Epithelial cell of esophagus (primary cell): ENCODE results near the gene WDR64.
"Not testable (repeated sequence)": the region's sequence is repeated elsewhere in the genome, so short reads cannot be mapped to it uniquely, and the experiment has no call there.

Experiments used
- DNase-seq: peaks from one replicate; pipeline ENCODE4 v3.0.0; 2010; ENCODE audit warnings: low read depth
- H3K4me3 ChIP-seq: 2 replicates; pipeline ENCODE4 v1.5.1; 2011; ENCODE audit warnings: mild to moderate bottlenecking, low read length, control low read depth
- TF ChIP-seq, protein P1 (sequence below): IDR thresholded peaks from 2 replicates; pipeline ENCODE4 v1.5.1; 2011; ENCODE audit warnings: low read depth, mild to moderate bottlenecking, low read length, control low read depth, inconsistent platforms; ENCODE audit not compliant: insufficient read depth; ENCODE audit errors: missing control alignments

WDR64 gene

GRCh38 chr1:241717975-241718374, 65.9 kb downstream of the WDR64 start:
- DNase-seq, result no peak
- TF ChIP-seq, protein P1, sequence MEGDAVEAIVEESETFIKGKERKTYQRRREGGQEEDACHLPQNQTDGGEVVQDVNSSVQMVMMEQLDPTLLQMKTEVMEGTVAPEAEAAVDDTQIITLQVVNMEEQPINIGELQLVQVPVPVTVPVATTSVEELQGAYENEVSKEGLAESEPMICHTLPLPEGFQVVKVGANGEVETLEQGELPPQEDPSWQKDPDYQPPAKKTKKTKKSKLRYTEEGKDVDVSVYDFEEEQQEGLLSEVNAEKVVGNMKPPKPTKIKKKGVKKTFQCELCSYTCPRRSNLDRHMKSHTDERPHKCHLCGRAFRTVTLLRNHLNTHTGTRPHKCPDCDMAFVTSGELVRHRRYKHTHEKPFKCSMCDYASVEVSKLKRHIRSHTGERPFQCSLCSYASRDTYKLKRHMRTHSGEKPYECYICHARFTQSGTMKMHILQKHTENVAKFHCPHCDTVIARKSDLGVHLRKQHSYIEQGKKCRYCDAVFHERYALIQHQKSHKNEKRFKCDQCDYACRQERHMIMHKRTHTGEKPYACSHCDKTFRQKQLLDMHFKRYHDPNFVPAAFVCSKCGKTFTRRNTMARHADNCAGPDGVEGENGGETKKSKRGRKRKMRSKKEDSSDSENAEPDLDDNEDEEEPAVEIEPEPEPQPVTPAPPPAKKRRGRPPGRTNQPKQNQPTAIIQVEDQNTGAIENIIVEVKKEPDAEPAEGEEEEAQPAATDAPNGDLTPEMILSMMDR, result no peak
- no peak overlapping the region for H3K4me3 ChIP-seq

- no peak for DNase-seq
- no peak overlapping the region for H3K4me3 ChIP-seq
- TF ChIP-seq, protein P1, result no peak
Observed at GRCh38 chr1:241721011-241721410, 68.9 kb downstream of the WDR64 start.

GRCh38 chr1:241722947-241723346, 70.9 kb downstream of the WDR64 start:
- DNase-seq, result no peak
- TF ChIP-seq, protein P1, result no peak
- no peak overlapping the region for H3K4me3 ChIP-seq

- TF ChIP-seq, protein P1, result no peak
Observed at GRCh38 chr1:241724741-241725356, 72.8 kb downstream of the WDR64 start.

GRCh38 chr1:241730031-241730430, 78.0 kb downstream of the WDR64 start:
- TF ChIP-seq, protein P1, result no peak
- H3K4me3 ChIP-seq, result no peak overlapping the region
- DNase-seq, result no peak

More at GRCh38 chr1:241724741-241725356, 72.8 kb downstream of the WDR64 start:
- DNase-seq, result no peak
- no peak overlapping the region for H3K4me3 ChIP-seq

DNA sequence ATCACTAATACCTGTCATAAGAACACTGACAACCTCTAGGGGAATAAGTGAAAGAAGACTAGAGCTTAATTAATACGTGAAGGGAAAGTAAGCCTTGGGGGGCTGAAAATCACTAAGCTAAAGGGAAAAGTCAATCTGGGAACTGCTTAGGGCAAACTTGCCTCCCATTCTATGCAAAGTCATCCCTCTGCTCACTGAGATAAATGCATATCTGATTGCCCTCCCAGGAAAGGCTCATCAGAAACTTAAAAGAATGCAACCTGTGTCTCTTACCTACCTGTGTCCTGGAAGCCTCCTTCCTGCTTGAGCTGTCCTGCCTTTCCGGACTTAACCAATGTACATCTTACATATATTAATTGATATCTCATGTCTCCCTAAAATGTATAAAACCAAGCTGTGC, 81.8 kb downstream of the WDR64 start:
- TF ChIP-seq, protein P1, result no peak
- no peak for DNase-seq
- H3K4me3 ChIP-seq, result no peak overlapping the region

- no peak for DNase-seq
- no peak overlapping the region for H3K4me3 ChIP-seq
- TF ChIP-seq, protein P1, result no peak
Observed at GRCh38 chr1:241734533-241734932, 82.5 kb downstream of the WDR64 start.

DNA sequence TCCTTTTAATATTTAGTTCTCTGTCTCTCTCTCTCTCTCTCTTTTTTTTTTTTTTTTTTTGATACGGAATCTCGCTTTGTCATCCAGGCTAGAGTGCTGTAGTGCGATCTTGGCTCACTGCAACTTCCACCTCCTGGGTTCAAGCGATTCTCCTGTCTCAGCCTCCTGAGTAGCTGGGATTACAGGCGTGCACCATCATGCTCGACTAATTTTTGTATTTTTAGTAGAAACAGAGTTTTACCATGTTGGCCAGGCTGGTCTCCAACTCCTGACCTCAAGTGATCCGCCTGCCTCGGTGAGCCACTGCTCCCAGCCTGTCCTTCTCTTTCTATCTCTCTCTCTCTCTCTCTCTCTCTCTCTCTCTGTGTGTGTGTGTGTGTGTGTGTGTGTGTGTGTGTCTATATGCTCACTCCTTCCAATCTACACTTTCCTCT, 83.4 kb downstream of the WDR64 start:
- not testable (repeated sequence) for H3K4me3 ChIP-seq

More for the DNA sequence above, 83.4 kb downstream of the WDR64 start:
- DNase-seq, result not testable (repeated sequence)
